ENCODE results near the gene TRPV4.

- TF ChIP-seq POLR2AphosphoS5 (IDR thresholded peaks at IDR 0.05; ENCODE audit: low read depth, low read length) (no peak), POLR2A (IDR thresholded peaks at IDR 0.05; ENCODE audit: low read depth, low read length) (no peak)
Observed at GRCh38 chr12:109814600-109815150, 18.5 kb downstream of the TRPV4 start.
